Mesodermal cell (in vitro differentiated cells): ENCODE data around the gene JMJD1C.
"Not testable (repeated sequence)": the region's sequence is repeated elsewhere in the genome, so short reads cannot be mapped to it uniquely, and the experiment has no call there.

ENCODE experiments used
- H3K27ac ChIP-seq: 2 replicates; pipeline ENCODE4 v1.7.0; 2013; ENCODE audit warnings: mild to moderate bottlenecking, low read depth, low read length, moderate library complexity; ENCODE audit not compliant: severe bottlenecking
- H3K36me3 ChIP-seq: 2 replicates; pipeline ENCODE4 v1.7.1; 2013; ENCODE audit warnings: mild to moderate bottlenecking, low read length, moderate library complexity; ENCODE audit not compliant: control insufficient read depth, insufficient read depth
- H3K4me1 ChIP-seq: one replicate; pipeline ENCODE4 v1.7.1; 2013; ENCODE audit warnings: mild to moderate bottlenecking, low read length; ENCODE audit not compliant: insufficient read depth, control insufficient read depth, poor library complexity, severe bottlenecking
- H3K4me3 ChIP-seq: 2 replicates; pipeline ENCODE4 v1.7.0; 2013; ENCODE audit warnings: low read length, control low read depth, mild to moderate bottlenecking; ENCODE audit not compliant: insufficient read depth, poor library complexity, severe bottlenecking; ENCODE audit errors: extremely low read depth
- H3K9me3 ChIP-seq: 2 replicates; pipeline ENCODE4 v1.7.1; 2013; ENCODE audit warnings: mild to moderate bottlenecking, low read length, moderate library complexity; ENCODE audit not compliant: control insufficient read depth
- WGBS, 2 experiments: methylation state at CpG; one replicate each; pipeline ENCODE4 v1.1.5; 2013; ENCODE audit warnings: missing lambda C conversion rate in 2 of 2; ENCODE audit not compliant: insufficient coverage in 2 of 2; 5-methylcytosine and 5-hydroxymethylcytosine counted together

Gene JMJD1C

DNA sequence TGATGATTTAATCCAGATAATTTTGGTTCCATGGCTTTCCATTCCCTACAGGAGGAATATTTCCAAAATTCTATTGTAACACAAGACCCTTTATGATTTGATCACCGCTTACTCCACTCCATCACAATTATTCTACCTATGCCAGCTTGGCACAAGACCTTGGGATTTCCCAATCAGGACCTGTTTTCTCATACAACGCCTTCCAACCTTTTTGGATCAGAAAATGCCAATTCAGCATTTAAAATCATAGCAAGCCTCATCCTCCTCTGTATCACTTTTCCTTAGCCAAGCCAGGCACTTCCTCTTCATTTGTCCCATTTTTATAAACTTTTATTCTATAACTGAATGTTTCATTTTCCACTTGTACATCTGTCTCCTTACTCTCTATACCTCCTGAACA lies 100.9 kb downstream of the JMJD1C start:
- Histone ChIP-seq H3K4me3 (no peak overlapping the region), H3K27ac (no peak overlapping the region), H3K36me3 (peaks cover 26% of the 10 kb centered on the region), H3K4me1 (no peaks in the 10 kb centered on the region), H3K9me3 (no peaks in the 10 kb centered on the region)
- 100% methylated on average over 2 of the region's 2 CpGs for WGBS, 2 experiments

DNA sequence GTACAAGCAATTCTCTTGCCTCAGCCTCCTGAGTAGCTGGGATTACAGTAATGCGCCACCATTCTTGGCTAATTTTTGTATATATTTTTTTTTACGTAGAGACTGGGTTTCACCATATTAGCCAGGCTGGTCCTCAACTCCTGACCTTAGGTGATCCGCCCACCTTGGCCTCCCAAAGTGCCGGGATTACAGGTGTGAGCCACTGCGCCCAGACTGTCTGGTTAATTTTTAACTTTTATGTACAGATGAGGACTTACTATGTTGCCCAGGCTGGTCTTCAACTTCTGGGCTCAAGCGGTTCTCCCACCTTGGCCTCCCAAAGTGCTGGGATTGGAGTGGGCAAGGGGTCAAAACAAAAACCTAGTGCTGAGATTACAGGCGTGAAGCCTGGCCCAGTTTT lies 101.8 kb downstream of the JMJD1C start:
- no peak overlapping the region for H3K27ac ChIP-seq
- H3K36me3 ChIP-seq, result peaks cover 25% of the 10 kb centered on the region
- no peaks in the 10 kb centered on the region for H3K4me1 ChIP-seq
- WGBS, 2 experiments, result 94 to 95% methylated on average over 4 to 7 of the region's 7 CpGs
- no peak overlapping the region for H3K4me3 ChIP-seq
- H3K9me3 ChIP-seq, result no peaks in the 10 kb centered on the region

DNA sequence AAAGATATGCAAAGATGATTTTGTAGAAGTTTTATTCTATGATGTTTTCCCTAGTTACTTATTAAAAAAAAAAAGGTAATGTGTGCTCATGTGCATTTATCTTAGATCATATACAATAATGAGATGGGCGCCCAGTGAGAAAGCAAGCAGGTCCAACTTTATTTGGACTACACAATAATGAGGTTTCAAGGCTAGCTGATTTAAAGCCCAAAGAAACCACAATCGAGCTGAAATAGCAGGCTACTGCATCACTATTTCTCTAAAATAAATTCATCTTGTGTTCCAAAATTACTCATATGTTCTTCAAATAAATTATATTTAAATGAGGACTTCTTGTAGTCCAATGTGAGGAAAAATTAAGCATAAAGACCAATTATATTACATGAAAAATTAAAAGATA lies 110.1 kb downstream of the JMJD1C start:
- no peaks in the 10 kb centered on the region for H3K9me3 ChIP-seq
- 100% methylated on average over 1 of the region's 2 CpGs; no CpG with 5 or more reads in 1 of the 2 experiments for WGBS, 2 experiments

DNA sequence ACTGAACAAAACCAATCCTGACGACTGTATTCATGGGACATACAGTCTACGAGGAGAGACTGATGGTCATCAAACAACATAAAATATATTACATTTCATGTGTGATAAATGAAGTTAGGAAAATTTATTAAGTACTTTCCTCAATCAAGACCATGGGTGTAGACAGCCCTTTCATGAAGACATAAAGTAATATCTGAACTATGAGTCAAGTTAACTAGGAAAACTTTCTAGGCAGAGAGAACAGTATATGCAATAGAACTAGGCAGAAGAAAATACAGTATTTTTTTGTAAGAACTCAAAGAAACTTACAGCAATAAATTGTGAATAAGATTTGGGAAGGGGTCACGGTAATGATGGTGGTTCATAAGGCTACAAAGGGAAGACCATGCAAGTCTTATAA lies 112.8 kb downstream of the JMJD1C start:
- no peaks in the 10 kb centered on the region for H3K36me3 ChIP-seq
- WGBS, 2 experiments, result no CpG with 5 or more reads among the region's 3 CpGs
- H3K27ac ChIP-seq, result no peak overlapping the region
- H3K9me3 ChIP-seq, result no peaks in the 10 kb centered on the region
- no peak overlapping the region for H3K4me3 ChIP-seq
- peaks cover 5% of the 10 kb centered on the region for H3K4me1 ChIP-seq

More for the DNA sequence above, 110.1 kb downstream of the JMJD1C start:
- no peak overlapping the region for H3K27ac ChIP-seq
- H3K4me3 ChIP-seq, result no peak overlapping the region
- peaks cover 2% of the 10 kb centered on the region for H3K36me3 ChIP-seq
- peaks cover 5% of the 10 kb centered on the region for H3K4me1 ChIP-seq

DNA sequence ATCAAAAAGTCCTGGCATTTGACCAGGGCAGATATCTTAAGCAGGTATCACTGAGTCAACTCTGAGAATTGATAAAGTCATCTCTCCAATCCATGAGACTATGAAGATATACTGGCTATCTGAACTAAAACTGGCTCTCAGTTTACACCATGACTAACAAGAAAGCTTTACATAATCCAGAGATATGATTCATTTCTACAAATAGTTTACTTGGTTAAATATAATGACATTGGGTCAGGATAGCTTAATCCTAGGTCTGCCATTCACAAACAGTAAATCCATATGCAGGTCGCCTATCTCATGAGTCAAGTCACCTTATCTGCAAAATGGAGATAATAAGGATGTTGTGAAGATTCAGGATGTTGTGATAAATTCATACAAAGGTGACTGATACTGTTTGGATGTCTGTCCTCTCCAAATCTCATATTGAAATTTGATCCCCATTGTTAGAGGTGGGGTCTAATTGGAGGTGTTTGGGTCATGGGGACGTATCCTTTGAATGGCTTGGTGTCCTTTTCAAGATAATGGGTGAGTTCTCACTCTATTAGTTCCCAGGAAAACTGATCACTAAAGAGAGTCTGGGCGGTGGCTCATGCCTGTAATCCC lies 117.4 kb downstream of the JMJD1C start:
- Histone ChIP-seq H3K9me3 (no peaks in the 10 kb centered on the region), H3K36me3 (no peaks in the 10 kb centered on the region), H3K4me1 (peaks cover 5% of the 10 kb centered on the region), H3K27ac (no peak overlapping the region), H3K4me3 (no peak overlapping the region)
- 78 to 100% methylated on average over 1 of the region's 3 CpGs for WGBS, 2 experiments

DNA sequence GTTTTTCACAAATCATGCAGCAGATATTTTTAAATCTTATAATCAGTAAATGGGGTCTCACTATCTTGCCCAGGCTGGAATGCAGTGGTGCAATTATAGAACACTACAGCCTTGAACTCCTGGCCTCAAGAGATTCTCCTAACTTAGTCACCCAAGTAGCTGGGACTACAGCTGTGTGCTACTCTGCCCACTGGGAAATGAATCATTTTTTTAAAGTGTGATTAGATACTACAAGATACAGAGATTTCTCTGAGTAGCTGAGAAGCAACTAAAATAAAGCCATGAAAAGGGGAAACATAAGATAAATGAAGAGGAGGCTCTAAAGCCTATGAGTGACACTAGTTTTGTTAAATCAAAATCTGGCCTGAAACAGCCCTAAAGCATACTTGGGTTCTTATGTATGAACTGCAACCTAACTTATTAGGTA lies 119.7 kb downstream of the JMJD1C start:
- no peaks in the 10 kb centered on the region for H3K36me3 ChIP-seq
- H3K4me1 ChIP-seq, result no peaks in the 10 kb centered on the region
- no peaks in the 10 kb centered on the region for H3K9me3 ChIP-seq
- no peak overlapping the region for H3K4me3 ChIP-seq
- H3K27ac ChIP-seq, result no peak overlapping the region

DNA sequence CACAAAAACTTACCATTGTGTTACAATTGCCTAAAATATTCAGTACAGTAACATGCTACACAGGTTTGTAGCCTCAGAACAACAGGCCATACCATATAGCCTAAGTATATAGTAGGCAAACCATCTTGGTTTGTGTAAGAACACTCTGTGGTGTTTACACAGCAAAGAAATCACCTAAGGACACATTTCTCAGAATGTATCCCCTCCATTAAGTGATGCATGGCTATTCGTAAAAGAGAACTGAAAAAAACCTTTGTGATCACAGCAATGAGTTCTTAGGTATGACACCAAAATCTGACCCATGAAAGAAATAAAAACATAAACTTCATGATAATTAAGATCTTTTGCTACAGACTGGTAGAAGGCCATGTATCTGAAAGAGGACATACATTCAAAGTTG lies 121.5 kb downstream of the JMJD1C start:
- Histone ChIP-seq H3K9me3 (no peaks in the 10 kb centered on the region), H3K4me1 (no peaks in the 10 kb centered on the region), H3K36me3 (peaks cover 6% of the 10 kb centered on the region), H3K4me3 (no peak overlapping the region), H3K27ac (no peak overlapping the region)
- WGBS, 2 experiments, result no CpG with 5 or more reads among the region's 1 CpG

DNA sequence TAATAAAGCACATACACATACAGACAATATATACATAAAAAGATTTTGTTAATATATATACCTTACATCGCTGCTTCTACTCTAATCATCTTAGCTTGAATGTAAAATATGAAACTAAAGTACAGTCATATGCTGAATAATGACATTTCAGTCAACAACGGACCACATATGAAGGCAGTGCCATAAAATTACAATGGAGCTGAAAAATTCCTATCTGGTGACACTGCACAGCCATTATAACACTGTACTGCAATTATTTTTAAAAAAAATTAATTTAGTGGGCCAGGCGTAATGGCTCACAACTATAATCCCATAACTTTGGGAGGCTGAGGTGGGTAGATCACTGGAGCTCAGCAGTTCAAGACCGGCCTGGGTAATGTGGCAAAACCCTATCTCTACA lies 122.3 kb downstream of the JMJD1C start:
- no peaks in the 10 kb centered on the region for H3K9me3 ChIP-seq
- WGBS, 2 experiments, result 100% methylated on average over 1 of the region's 4 CpGs; no CpG with 5 or more reads in 1 of the 2 experiments

DNA sequence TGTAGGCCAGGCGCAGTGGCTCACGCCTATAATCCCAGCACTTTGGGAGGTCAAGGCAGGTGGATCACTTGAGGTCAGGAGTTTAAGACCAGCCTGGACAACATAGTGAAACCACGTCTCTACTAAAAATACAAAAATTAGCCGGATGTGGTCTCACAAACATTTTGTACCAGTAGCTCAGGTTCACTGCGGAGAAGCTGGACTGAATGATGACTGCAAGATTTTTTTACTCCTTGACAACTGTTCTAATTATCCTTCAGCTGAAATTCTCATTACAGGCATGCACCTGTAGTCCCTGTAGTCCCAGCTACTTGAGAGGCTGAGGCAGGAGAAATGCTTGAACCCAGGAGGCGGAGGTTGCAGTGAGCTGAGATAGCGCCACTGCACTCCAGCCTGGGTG lies 126.1 kb downstream of the JMJD1C start:
- not testable (repeated sequence) for H3K4me3 ChIP-seq, H3K27ac ChIP-seq, H3K4me1 ChIP-seq, H3K36me3 ChIP-seq, H3K9me3 ChIP-seq
- WGBS, 2 experiments, result 95 to 100% methylated on average over 4 of the region's 7 CpGs

More for the DNA sequence above, 122.3 kb downstream of the JMJD1C start:
- Histone ChIP-seq H3K4me1 (no peaks in the 10 kb centered on the region), H3K36me3 (peaks cover 6% of the 10 kb centered on the region), H3K27ac (no peak overlapping the region), H3K4me3 (no peak overlapping the region)

DNA sequence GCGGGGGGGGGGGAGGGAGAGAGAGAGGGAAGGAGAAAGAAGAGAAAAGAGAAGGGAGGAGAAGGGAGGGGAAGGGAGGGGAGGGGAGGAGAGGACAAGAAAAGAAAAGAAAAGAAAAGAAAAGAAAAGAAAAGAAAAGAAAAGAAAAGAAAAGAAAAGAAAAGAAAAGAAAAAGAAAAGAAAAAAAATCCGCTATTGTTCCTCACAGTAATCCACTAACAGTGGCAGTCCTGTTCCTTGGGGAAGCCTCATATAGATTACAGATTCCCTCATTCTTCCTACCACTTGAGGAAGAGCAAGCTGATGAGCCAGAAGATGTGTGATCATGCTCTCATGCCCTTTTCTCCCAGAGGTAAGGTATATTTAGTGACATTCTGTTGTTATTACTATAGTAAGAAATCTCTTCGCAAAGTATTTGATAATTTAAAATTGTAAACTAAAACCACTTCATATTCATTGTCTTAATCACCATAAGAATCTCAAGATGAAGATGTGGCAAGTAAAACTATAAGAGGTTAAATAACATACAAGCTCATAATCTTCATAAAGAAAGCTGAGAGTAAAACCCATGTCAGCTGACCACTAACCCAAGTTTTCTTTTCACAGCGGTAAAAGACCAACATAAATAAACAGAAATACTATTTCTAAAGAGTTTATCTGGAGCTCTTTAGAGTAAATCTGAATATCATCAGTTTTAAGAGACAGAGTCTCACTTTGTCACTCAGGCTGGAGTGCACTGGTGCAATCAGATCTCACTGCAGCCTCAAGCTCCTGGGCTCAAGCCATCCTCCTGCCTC lies 128.1 kb downstream of the JMJD1C start:
- 100% methylated on average over 1 of the region's 4 CpGs; no CpG with 5 or more reads in 1 of the 2 experiments for WGBS, 2 experiments
- H3K4me3 ChIP-seq, result no peak overlapping the region
- no peaks in the 10 kb centered on the region for H3K4me1 ChIP-seq
- H3K36me3 ChIP-seq, result peaks cover 9% of the 10 kb centered on the region
- H3K27ac ChIP-seq, result no peak overlapping the region
- H3K9me3 ChIP-seq, result no peaks in the 10 kb centered on the region

DNA sequence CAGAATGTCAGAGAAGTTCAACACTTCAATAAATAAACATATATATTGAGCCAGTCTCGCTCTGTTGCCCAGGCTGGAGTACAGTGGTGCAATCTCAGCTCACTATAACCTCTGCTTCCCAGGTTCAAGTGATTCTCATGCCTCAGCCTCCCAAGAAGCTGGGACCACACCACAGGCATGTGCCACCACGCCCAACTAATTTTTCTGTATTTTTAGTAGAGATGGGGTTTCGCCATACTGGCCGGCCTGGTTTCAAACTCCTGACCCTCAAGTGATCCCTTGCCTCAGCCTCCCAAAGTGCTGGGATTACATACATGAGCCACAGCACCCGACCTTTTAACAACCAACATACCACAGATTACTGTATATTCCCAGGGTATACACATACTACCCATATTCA lies 134.2 kb downstream of the JMJD1C start:
- 96 to 98% methylated on average over 4 to 5 of the region's 5 CpGs for WGBS, 2 experiments
- H3K9me3 ChIP-seq, result no peaks in the 10 kb centered on the region
- H3K4me3 ChIP-seq, result no peak overlapping the region
- no peak overlapping the region for H3K27ac ChIP-seq
- no peaks in the 10 kb centered on the region for H3K4me1 ChIP-seq
- peaks cover 2% of the 10 kb centered on the region for H3K36me3 ChIP-seq
